SK-N-SH treated with all-trans-retinoic acid at 6 μM for 48 hours (cell line): Measurements from ENCODE around the gene ARHGAP15.

Source experiments
- ATAC-seq: fragments of 200-7000 bp; cut with Tn5 transposase; 3 replicates; pipeline ENCODE4 v1.9.1; 2020; ENCODE audit warnings: mild to moderate bottlenecking, moderate library complexity
- ARNTL ChIP-seq: fragments of 450-650 bp; formaldehyde crosslinking; IDR thresholded peaks from 2 replicates; pipeline ENCODE4 v1.5.0; 2020; ENCODE audit warnings: low read depth, mild to moderate bottlenecking, moderate library complexity, borderline replicate concordance
- BACH2 ChIP-seq: fragments of 250-450 bp; sonication (Bioruptor Pico); IDR thresholded peaks from 2 replicates; pipeline ENCODE4 v1.9.0; 2021; ENCODE audit warnings: mild to moderate bottlenecking, borderline replicate concordance
- CREB5 ChIP-seq: fragments of 250-450 bp; sonication (Bioruptor Pico); IDR thresholded peaks from 2 replicates; pipeline ENCODE4 v1.5.1; 2020; ENCODE audit warnings: low read depth, mild to moderate bottlenecking, moderate library complexity
- CSDC2 ChIP-seq: fragments of 250-450 bp; sonication (Bioruptor Pico); IDR thresholded peaks from 2 replicates; pipeline ENCODE4 v1.5.0; 2020; ENCODE audit warnings: mild to moderate bottlenecking, moderate library complexity
- CSRNP3 ChIP-seq: fragments of 250-450 bp; sonication (Bioruptor Pico); IDR thresholded peaks from 2 replicates; pipeline ENCODE4 v1.5.1; 2021; ENCODE audit warnings: mild to moderate bottlenecking, moderate library complexity
- ESRRG ChIP-seq: fragments of 250-450 bp; sonication (Bioruptor Pico); IDR thresholded peaks from 2 replicates; pipeline ENCODE4 v1.6.1; 2021; ENCODE audit warnings: mild to moderate bottlenecking
- GLIS3 ChIP-seq: fragments of 250-450 bp; sonication (Bioruptor Pico); IDR thresholded peaks from 2 replicates; pipeline ENCODE4 v1.5.0; 2020; ENCODE audit warnings: mild to moderate bottlenecking, moderate library complexity
- ISL1 ChIP-seq: fragments of 250-450 bp; sonication (Bioruptor Pico); IDR thresholded peaks from 2 replicates; pipeline ENCODE4 v2.1.2; 2022; ENCODE audit warnings: mild to moderate bottlenecking, moderate library complexity
- OSR1 ChIP-seq: fragments of 250-450 bp; sonication (Bioruptor Pico); IDR thresholded peaks from 2 replicates; pipeline ENCODE4 v1.8.0; 2022; ENCODE audit warnings: moderate library complexity, mild to moderate bottlenecking, inconsistent platforms
- PATZ1 ChIP-seq: fragments of 250-450 bp; sonication (Bioruptor Pico); IDR thresholded peaks from 2 replicates; pipeline ENCODE4 v1.8.0; 2020; ENCODE audit warnings: mild to moderate bottlenecking, moderate library complexity, borderline replicate concordance
- POU6F1 ChIP-seq: fragments of 250-450 bp; sonication (Bioruptor Pico); IDR thresholded peaks from 2 replicates; pipeline ENCODE4 v1.8.0; 2021; ENCODE audit warnings: low read depth, mild to moderate bottlenecking, moderate library complexity, borderline replicate concordance
- PPARA ChIP-seq: fragments of 250-450 bp; sonication (Bioruptor Pico); IDR thresholded peaks from 2 replicates; pipeline ENCODE4 v1.5.0; 2020; ENCODE audit warnings: mild to moderate bottlenecking, borderline replicate concordance
- RARB ChIP-seq: fragments of 250-450 bp; sonication (Bioruptor Pico); IDR thresholded peaks from 2 replicates; pipeline ENCODE4 v1.8.0; 2021; ENCODE audit warnings: mild to moderate bottlenecking, moderate library complexity
- SNAI2 ChIP-seq: fragments of 250-450 bp; sonication (Bioruptor Pico); IDR thresholded peaks from 2 replicates; pipeline ENCODE4 v1.5.0; 2020; ENCODE audit warnings: mild to moderate bottlenecking, moderate library complexity
- TCF4 ChIP-seq: fragments of 250-450 bp; sonication (Bioruptor Pico); IDR thresholded peaks from 2 replicates; pipeline ENCODE4 v1.8.0; 2021; ENCODE audit warnings: mild to moderate bottlenecking, moderate library complexity, borderline replicate concordance
- TOX ChIP-seq: fragments of 250-450 bp; sonication (Bioruptor Pico); IDR thresholded peaks from 2 replicates; pipeline ENCODE4 v1.8.0; 2021; ENCODE audit warnings: mild to moderate bottlenecking, moderate library complexity, borderline replicate concordance
- TSHZ2 ChIP-seq: fragments of 250-450 bp; sonication (Bioruptor Pico); IDR thresholded peaks from 2 replicates; pipeline ENCODE4 v1.5.0; 2020; ENCODE audit warnings: mild to moderate bottlenecking, moderate library complexity
- ZC3H10 ChIP-seq: fragments of 250-450 bp; sonication (Bioruptor Pico); IDR thresholded peaks from 2 replicates; pipeline ENCODE4 v1.5.1; 2021; ENCODE audit warnings: mild to moderate bottlenecking, moderate library complexity
- ZFP3 ChIP-seq: fragments of 250-450 bp; sonication (Bioruptor Pico); IDR thresholded peaks from 2 replicates; pipeline ENCODE4 v1.5.0; 2020; ENCODE audit warnings: mild to moderate bottlenecking, moderate library complexity
- ZFP30 ChIP-seq: fragments of 450-650 bp; formaldehyde crosslinking; IDR thresholded peaks from 2 replicates; pipeline ENCODE4 v1.5.0; 2022; ENCODE audit warnings: mild to moderate bottlenecking, moderate library complexity
- ZNF565 ChIP-seq: fragments of 450-650 bp; formaldehyde crosslinking; conservative IDR thresholded peaks from 2 replicates; pipeline ENCODE4 v1.5.0; 2020; ENCODE audit warnings: low read depth, mild to moderate bottlenecking, moderate library complexity
- ZNF70 ChIP-seq: fragments of 450-650 bp; formaldehyde crosslinking; IDR thresholded peaks from 2 replicates; pipeline ENCODE4 v1.5.0; 2020; ENCODE audit warnings: mild to moderate bottlenecking, moderate library complexity
- ZNF8 ChIP-seq: fragments of 450-650 bp; formaldehyde crosslinking; IDR thresholded peaks from 2 replicates; pipeline ENCODE4 v1.5.0; 2020; ENCODE audit warnings: mild to moderate bottlenecking, moderate library complexity

ARHGAP15 gene

GRCh38 chr2:143124445-143124844 is 4.8 kb upstream of the ARHGAP15 start:
- no peak for ATAC-seq
- TF ChIP-seq CSRNP3 (CRISPR knock-in tag) (no peak), ZNF8 (CRISPR knock-in tag) (no peak), ZFP30 (CRISPR knock-in tag) (no peak), ZNF565 (no peak), POU6F1 (no peak), TCF4 (CRISPR knock-in tag) (no peak), ZC3H10 (CRISPR knock-in tag) (no peak), ESRRG (CRISPR knock-in tag) (no peak), PPARA (CRISPR knock-in tag) (no peak), RARB (CRISPR knock-in tag) (no peak), ZFP3 (no peak), PATZ1 (CRISPR knock-in tag) (no peak), TSHZ2 (CRISPR knock-in tag) (no peak), CREB5 (CRISPR knock-in tag) (no peak), ARNTL (no peak), CSDC2 (CRISPR knock-in tag) (no peak), GLIS3 (no peak), OSR1 (CRISPR knock-in tag) (no peak)

- ATAC-seq = no peak
- TF ChIP-seq BACH2 (CRISPR knock-in tag) = no peak
- TF ChIP-seq ZNF8 (CRISPR knock-in tag) = no peak
- TF ChIP-seq ZNF70 (CRISPR knock-in tag) = no peak
- no peak for TF ChIP-seq TSHZ2 (CRISPR knock-in tag)
- TF ChIP-seq RARB (CRISPR knock-in tag) = no peak
- no peak for TF ChIP-seq ARNTL
- TF ChIP-seq ISL1 = no peak
- TF ChIP-seq OSR1 (CRISPR knock-in tag) = no peak
- TF ChIP-seq CSRNP3 (CRISPR knock-in tag) = no peak
- TF ChIP-seq TOX = no peak
- no peak for TF ChIP-seq PPARA (CRISPR knock-in tag)
- no peak for TF ChIP-seq TCF4 (CRISPR knock-in tag)
- TF ChIP-seq ZC3H10 (CRISPR knock-in tag) = no peak
- no peak for TF ChIP-seq CREB5 (CRISPR knock-in tag)
- no peak for TF ChIP-seq GLIS3
- no peak for TF ChIP-seq SNAI2 (CRISPR knock-in tag)
Measured at GRCh38 chr2:143125717-143126116, 3.5 kb upstream of the ARHGAP15 start.
